Brain pericyte (primary cell): ENCODE results near the gene DDA1.

Experiments used
- DNase-seq: peaks from one replicate; pipeline ENCODE4 v3.0.0-alpha.2; 2012; ENCODE audit warnings: low read depth, low spot score

The DDA1 gene

DNA sequence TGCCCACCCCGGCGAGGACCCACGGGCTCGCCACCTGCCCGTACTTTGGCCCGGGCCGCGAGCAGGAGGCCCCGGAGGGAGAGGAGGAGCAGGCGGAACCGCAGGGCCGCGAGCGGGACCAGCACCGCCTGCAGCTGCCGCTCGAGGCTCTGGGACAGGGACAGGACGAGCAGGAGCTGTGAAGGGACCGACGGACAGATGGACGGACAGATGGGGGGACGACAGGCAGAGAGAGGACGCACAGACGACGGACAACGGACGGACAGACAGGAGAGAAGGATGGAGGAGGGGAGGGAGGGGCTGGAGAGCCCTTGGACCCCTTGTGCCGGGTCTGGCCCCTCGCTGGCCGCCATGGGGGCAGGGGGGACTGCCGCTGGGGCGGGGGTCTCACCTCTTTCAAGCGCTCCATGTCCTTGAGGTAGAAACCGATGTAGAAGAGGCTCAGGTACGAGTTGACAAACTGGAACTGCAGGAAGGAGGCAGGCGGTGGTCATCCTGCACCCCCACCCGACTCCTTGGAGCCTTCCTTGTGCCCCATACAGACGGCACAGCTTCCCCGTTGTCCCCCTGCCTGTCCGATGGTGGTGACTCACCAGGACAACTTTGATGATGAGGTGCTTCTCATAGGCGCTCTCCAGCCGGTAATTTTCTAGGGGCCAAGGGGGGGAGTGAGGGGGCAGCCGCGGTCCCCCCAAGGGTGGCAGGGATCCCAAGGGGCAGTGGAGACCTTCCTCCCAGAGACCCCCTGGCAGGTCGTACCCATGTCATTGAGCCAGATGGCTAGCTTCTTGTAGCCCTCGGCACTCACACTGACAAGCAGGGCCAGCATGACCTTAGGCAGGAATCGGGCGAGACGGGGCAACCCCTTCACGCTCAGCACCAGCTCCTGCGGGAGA, 20.3 kb downstream of the DDA1 start:
- DNase-seq = no peak

DNA sequence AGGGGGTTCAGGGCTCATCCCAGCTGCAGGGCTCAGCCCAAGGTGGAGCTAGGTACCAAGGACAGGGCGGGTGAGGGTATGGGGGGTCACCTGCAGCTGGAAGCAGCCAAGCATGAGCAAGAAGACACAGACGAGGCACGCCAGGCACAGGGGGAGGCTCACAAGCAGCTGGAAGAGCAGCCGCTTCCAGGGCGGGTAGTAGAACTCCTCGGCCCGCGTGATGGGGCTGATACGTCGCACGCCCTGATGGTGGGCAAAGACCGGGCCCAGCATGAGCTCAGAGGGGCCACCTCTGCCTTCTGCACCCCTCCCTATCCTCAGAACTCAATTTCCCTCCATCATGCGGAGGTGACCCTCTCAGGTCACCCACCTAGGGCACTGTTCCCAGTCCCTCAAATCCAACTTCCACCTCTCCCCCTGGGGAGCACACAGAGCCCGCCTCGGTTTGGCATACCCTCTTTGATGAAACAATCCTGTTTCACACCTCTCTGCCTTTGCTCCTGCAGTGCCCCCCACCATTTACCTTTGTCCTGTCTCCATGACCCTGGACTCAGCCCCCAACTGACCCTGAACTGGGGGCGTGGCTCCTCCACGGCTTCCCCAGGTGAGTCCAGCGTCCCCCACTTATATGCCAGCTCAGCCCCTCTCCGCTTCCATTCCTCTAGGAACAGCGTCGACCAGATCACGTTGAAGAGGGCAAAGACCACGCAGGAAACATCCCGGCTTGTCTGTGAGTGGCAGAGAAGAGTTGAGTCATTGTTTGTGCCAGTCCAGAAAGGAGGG, 21.1 kb downstream of the DDA1 start:
- no peak for DNase-seq

DNA sequence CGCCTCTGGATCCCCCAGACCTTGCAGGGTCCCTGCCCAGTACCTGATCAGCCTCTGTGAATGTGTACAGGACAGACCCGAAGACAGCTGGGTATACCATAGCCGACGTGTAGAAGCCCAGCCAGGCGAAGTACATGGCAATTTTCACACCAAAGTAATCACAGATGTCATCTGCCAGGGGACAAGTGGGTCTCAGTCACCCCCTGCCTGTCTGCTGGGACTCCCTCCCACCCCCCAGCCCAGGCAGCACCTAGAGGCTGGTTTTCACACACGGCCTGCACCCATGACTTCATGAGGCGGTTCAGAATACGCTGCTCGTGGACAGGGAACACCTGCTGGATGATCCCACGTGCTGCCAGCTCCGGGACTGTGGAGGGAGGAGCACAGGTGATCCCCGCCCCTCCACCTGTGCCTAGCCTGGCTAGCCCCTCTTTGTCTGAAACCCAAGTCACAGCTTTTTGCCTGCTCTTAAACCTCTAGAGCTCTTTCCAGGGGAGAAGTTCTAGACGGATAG, 21.7 kb downstream of the DDA1 start:
- no peak for DNase-seq

DNA sequence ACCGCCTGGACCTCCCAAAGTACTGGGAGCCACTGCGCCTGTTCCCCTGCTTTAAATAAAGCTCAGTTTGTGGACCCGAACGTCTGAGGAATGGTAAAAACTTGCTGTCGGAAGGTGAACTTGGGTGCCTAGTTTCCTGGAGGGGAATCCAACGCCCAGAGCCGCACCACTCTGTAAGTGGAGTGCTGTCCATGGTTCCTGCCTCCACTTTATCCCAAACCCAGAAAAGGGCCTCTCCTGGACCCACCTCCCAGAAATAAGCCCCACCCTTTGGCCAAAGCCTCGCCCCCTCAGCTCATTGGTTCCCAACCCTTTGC, 23.0 kb downstream of the DDA1 start:
- no peak for DNase-seq

DNA sequence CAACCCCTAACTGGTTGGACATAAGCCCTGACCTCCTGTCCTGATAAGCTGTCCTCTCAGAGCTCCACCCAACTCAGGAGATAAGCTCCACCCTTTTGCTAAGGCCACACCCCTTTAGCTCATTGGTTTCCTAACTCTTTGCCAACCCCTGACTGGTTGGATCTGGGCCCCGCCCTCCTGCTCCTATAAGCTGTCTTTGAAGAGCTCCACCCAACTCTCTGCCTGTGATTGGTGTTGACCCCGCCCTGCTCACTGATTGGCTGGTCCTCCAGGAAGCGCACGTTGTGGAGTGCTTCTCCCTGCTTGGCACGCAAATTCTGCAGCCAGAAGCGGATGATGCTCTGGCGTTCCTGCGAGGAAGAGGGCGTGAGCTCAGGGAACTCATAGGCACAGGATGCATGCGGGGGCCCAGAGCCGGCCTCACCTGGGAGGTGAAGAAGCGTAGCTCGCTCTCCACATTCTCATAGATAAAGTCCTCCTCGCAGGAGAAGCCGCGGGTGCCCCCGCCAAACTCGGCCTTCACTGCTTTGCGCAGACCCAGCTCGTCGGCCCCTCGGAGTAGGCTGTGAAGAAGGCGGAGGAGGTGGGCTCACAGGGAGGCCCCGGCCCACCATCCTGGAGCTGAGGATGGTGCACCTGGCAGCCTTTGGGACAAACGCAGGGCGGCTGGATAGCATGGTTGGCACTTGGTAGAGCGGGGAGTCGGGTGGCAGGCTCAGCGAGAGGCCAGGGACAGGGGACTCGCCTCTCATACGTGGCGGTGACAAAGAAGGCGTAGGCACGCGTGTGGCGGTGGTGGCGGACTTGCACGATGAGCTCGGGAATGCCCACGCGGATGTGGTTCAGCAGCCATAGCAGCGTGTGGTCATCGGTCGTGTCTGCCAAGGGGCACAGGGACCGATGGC, 23.6 kb downstream of the DDA1 start:
- DNase-seq = no peak

DNA sequence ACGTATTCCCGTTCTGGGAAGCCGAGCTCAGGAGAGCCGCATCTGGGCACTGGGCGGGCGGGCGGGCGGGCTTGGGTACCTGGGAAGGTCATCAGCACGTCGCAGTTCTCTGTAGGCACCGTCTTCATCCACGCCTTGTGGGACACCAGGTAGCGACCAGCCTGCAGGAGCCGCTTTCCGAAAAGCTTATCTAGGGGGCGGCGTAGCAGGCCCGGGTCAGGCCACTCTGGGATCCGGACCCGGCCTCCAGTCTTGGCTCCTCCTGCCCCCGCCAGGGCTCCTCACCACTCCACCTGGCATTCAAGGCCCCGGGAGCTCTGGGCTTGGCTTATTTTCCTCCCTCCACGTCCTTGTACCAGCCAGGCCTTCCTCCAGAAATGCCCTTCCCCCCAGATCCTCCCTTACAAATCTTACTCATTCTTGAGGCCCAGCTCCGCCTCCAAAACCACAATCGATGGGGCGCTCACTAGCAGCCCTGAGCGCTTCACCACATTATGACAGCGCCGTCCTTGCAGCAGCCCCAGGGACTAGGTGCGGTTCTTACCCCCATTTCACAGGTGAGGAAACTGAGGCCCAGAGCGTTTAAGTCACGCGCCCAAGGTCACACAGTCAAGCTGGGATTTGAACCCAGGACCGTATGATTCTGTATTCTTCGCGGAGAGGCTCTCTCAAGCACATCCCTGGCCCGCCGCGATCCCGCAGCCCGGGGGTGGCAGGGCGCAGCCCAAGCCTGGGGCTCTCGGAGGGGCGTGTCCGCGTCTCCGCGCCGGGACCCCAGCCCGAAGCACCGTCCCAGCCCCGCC, 24.4 kb downstream of the DDA1 start:
- no peak for DNase-seq

DNA sequence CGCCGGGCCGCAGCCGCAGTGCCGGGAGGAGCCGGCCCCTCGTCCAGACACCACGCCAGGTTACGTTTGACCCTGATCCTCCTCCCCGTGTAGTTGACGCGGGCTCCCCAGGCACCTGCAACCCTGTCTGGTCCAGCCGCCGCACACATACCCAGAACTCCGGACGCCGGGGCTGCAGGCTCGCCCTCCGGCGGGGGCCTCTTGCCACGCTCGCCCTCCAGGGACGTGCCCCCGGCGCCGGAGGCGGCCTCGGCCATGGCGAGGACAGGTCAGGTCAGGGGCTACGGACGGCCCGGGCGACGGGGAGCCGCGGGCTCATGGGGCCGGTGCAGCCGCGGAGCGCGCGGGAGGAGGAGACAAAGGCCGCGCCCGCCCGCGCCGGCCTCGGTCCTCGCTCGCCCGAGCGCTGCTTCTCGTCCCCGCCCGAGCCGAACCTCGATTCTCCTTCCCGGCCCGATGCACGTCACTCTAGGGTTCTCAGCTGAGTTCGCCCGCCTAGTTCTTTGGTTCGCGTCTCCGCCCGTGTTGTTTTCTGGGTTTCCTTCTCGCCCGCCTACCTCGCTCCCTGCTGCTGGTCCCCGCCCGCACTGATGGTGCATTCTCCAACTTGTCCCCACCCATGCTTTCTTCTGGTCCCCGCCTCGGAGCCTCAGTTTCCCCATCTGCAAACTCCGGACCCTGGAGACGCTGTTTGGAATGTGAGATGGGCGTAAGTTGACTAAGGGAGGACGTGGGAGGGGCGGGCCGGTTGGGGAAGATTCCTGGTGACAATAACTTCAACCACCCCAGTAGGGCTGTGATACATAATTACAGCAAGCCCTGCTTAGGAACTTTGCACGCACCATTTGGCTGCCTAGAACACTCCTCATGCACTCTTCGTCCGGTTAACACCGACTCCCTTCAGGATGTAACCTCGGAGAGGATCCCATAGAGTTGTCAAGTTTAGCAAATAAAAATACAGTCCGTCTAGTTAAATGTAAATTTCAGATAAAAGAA, 25.3 kb downstream of the DDA1 start, which contains the start of gene ANO8:
Gene ANO8 (minus strand): TSS at position 442 of the 996 bp plus-strand sequence. CDS start 185 bp downstream, at position 257.
- peak; percentile 91 for DNase-seq

DNA sequence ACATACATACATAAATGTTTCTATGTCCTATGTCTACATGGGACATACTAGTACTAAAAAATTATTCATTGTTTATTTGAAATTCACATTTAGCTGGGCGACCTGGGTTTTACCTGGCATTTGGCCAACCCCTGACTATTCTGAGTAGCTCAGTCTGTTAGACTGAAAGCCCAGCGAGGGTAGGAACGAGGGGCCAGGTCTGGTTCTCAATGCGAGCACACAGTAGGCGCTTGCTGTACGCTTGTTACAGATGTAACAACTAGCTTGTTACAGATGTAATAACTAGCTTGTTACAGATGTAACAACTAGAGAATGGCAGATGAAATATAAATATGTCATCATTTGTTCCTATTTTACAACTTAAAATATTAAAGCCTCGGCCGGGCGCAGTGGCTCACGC, 26.2 kb downstream of the DDA1 start:
- DNase-seq = no peak

DNA sequence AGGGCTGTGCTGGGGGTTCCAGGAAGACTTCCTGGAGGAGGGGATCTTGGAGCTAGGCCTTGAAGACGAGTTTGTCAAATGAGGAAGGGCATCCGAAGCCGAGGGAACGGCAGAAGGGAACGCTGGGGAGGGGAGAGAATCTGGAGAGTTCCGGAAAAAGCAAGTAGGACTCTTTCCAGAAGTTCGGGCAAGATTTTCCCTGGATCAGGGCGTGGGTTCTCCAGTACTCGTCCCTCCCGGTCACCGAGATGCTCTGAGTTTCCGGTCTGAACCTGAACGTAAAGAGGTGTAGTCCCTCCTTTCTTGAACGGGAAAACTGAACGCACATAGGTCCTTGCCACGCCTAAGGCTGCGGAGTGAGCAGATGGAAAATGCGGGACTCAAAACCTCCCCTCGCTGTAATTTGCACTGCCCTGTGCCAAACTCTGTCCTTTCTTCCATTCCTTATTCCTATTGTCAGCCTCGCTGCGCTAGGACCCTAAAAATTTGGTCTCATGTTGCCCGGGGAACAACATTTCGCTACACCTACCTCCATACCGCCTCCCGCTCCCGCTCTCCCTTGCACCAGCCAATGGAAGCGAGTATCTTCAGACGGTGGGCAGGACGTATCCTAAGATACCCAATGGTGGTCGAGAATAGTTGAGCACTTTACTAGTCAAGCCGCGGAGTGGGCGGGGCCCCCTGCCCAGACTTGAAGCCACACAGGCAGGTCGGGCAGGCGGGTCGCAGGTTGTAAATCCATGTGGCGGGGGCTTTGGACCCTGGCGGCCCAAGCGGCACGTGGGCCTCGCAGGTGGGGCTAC, 27.7 kb downstream of the DDA1 start, which contains the start of gene GTPBP3:
Gene GTPBP3 (plus strand): TSS at position 682 of the 803 bp plus-strand sequence. CDS start 59 bp downstream, at position 741.
- DNase-seq = peak; percentile 93

DNA sequence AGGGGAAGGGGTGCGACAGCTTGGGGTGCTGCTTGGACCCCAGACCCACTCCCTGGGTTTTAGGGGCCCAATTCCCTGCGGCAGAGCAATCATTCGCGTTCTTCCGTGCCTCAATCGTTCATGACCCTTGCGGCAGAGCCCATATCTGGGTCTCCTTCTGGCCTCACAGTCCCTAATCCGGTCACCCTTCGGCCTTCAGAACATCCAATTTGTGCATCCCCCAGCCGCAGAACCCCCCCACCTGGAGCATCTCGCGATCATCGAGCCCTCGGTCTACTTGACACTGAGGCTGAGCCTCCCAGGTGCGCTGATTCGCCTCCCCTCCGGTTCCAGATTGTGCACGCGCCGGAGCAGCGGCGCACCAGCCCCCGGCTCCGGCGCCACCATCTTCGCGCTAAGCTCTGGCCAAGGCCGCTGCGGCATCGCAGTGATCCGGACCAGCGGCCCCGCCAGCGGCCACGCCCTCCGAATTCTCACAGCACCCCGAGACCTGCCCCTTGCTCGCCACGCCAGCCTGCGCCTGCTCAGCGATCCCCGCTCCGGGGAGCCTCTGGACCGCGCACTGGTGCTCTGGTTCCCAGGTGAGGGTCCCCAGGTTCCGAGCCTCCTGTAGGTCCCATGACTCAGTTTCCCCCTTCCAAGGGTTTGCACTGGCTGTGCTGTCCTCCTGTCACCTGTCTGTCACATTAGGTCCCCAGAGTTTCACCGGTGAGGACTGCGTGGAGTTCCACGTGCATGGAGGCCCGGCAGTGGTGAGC, 28.5 kb downstream of the DDA1 start:
- DNase-seq = no peak

DNA sequence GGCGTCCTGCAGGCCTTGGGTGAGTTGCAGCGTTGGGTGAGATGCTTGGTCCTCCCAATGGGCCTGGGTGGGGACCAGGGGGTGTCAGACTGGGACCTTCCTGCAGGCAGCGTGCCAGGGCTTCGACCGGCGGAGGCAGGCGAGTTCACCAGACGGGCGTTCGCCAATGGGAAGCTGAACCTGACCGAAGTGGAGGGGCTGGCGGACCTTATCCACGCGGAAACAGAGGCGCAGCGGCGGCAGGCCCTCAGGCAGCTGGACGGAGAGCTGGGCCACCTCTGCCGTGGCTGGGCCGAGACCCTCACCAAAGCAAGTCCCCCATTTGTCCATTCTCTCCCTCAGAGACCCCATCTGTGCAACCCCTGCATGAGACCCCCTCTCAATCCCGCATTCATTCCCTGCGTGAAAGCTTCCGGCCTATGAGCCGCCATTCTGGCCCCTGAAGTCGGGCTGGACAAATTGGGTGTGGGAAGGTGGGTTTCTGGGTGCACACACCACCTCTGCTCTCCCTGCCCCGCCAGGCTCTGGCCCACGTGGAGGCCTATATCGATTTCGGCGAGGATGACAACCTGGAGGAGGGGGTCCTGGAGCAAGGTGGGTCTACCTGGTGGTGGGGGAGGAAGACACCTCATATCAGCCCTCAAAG, 29.2 kb downstream of the DDA1 start:
- no peak for DNase-seq

DNA sequence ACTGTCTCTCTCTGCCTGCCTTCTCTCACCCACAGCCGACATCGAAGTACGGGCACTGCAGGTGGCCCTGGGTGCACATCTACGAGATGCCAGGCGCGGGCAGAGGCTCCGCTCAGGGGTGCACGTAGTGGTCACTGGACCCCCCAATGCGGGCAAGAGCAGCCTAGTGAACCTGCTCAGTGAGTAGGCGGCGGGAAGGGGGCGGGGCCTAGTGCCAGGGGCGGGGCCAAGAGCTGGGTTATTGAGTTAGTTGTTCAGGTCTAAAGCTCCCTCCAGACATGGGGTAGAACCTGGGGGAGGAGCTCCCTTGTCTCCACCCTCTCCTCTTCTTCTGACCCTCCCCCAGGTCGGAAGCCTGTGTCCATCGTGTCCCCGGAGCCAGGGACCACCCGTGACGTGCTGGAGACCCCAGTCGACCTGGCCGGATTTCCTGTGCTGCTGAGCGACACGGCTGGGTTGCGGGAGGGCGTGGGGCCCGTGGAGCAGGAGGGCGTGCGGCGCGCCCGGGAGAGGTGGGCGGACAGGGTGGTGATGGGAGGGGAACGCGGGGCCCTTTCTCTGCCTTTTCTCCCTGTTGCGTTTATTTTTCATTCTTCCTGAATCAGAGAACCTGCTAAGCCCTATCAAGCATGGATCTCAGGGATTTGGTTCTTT, 29.9 kb downstream of the DDA1 start:
- DNase-seq = no peak

DNA sequence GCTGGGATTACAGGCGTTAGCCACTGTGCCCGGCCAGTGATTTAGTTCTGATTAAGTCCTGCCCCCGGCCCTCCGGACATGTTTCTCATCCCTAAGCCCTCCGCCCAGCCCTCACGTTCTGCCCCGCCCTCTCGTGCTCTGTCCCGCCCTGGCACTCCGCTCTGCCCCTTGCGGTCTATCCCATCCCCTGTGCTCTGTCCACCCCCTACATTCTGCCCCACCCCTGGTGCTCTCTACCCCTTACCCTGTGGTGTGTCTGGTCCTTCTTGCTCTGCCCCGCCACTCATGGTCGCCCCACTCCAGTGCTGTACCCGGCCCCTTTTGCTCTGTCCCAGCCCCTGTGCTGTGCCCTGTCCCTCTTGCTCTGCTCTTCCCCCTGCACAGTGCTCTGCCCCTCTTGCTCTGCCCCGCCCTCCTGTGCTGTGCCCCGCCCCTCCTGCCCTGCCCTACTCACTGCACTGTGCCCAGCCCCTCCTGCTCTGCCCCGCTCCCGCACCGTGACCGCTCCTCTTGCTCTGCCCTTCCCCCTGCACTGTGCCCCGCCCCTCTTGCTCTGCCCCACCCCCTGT, 31.0 kb downstream of the DDA1 start:
- no peak for DNase-seq

DNA sequence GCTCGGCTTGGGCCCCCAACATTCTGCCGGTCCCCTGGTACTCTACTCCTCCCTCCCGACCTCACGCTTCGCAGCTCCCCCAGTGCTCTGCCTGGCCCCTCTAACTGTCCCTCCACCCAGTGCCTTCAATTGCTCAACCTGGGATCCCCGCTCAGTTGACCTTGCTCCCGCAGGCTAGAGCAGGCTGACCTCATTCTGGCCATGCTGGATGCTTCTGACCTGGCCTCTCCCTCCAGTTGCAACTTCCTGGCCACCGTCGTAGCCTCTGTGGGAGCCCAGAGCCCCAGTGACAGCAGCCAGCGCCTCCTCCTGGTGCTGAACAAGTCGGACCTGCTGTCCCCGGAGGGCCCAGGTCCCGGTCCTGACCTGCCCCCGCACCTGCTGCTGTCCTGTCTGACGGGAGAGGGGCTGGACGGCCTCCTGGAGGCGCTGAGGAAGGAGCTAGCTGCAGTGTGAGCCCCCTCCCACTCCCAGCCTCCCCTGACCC, 31.6 kb downstream of the DDA1 start:
- no peak for DNase-seq

DNA sequence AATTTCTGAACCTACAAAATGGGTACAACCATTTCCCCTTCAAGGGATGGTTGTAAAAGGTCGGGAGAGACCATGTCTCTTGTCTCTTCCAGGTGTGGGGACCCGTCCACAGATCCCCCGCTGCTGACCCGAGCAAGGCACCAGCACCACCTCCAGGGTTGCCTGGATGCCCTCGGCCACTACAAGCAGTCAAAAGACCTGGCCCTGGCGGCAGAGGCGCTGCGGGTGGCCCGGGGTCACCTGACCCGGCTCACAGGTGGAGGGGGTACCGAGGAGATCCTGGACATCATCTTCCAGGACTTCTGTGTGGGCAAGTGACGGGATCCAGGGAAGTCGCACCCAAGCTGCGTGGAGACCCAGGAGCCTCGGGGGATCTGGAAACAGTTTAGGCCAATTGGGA, 32.0 kb downstream of the DDA1 start:
- DNase-seq = no peak

DNA sequence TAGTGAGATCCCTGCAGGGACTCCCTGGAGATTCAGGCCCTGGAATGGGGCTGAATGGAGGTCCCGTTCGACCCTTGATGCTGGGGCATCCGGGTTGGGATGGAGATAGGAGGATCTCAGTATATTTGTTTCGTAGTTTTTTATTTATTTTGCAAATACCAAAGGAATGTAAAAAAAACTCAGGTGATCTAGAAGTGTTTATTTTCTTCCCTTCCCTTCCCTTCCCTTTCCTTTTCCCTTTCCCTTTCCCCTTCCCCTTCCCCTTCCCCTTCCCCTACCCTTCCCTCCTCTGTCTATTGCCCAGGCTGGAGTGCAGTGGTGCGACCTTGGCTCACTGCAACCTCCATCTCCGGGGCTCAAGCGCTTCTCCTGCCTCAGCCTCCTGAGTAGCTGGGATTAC, 32.5 kb downstream of the DDA1 start:
- no peak for DNase-seq
